Sigmoid colon (tissue), 7 donors: ENCODE measurements around the gene POPDC2. TPM values are rescaled to one million over a fixed set of nuclear protein-coding genes. Genes with fewer than 3 reads are reported as not detected.

ENCODE experiments used
- DNase-seq: peaks from one replicate; pipeline ENCODE4 v3.0.0-alpha.2; 2019
- H3K27ac ChIP-seq, 4 donors: fragments of 200-600 bp; sonication (generic); one replicate each; pipeline ENCODE4 v1.5.1; 2016 to 2019; ENCODE audit warnings: mild to moderate bottlenecking in 1 of 4
- H3K27me3 ChIP-seq, 3 donors: fragments of 200-600 bp; sonication (generic); one replicate each; pipeline ENCODE4 v1.5.1; 2019; ENCODE audit warnings: mild to moderate bottlenecking in 1 of 3
- H3K36me3 ChIP-seq, 4 donors: fragments of 200-600 bp; sonication (generic); one replicate each; pipeline ENCODE4 v1.5.1; 2016 to 2019
- H3K4me1 ChIP-seq, 4 donors: fragments of 200-600 bp; sonication (generic); one replicate each; pipeline ENCODE4 v1.5.1; 2017 to 2019
- H3K4me3 ChIP-seq, 4 donors: fragments of 200-600 bp; sonication (generic); one replicate each; pipeline ENCODE4 v1.5.1; 2017 to 2019; ENCODE audit warnings: mild to moderate bottlenecking in 2 of 4, moderate library complexity in 1 of 4
- H3K9me3 ChIP-seq, 4 donors: fragments of 200-600 bp in 3 of 4; sonication (generic) in 3 of 4; one replicate each; pipeline versions ENCODE4 v1.5.1 to v1.6.1; 2013 to 2019
- EP300 ChIP-seq, 4 donors: sonication (generic); formaldehyde crosslinking; IDR thresholded peaks; one replicate each; pipeline ENCODE4 v1.6.1; 2017; ENCODE audit warnings: antibody characterized with exemption in 4 of 4
- POLR2A ChIP-seq, 2 donors: fragments of 450-650 bp; IDR thresholded peaks; one replicate each; pipeline ENCODE4 v1.6.1; 2016; ENCODE audit warnings: antibody characterized with exemption in 2 of 2, mild to moderate bottlenecking in 2 of 2, moderate library complexity in 2 of 2
- POLR2AphosphoS5 ChIP-seq, 4 donors: sonication (generic); formaldehyde crosslinking; IDR thresholded peaks; one replicate each; pipeline ENCODE4 v1.6.1; 2017; ENCODE audit warnings: antibody characterized with exemption in 4 of 4
- WGBS, 2 donors: extraction: QIAGEN DNeasy Blood & Tissue Kit; methylation state at CpG; one replicate each; pipeline ENCODE4 v1.1.7; 2013; 5-methylcytosine and 5-hydroxymethylcytosine counted together
- intact Hi-C: fragments of 100-400 bp; cut with DNase I; formaldehyde crosslinking; loops from one replicate; pipeline ENCODE4 v1.15.1; 2023
- polyA plus RNA-seq, 3 donors: library from polyadenylated mRNA; stranded (reverse); fragments of 200-250 nt; gene quantifications; one replicate each; pipeline ENCODE4 v1.2.3, GENCODE V29; 2013
- total RNA-seq, 4 donors: library from RNA; depleted of rRNA; stranded (reverse); fragments of >200 nt; gene quantifications; one replicate each; pipeline ENCODE4 v1.1.0, GENCODE V29; 2016
- TF ChIP-seq, protein P1 (sequence below), 4 experiments: fragments of 450-650 bp in 3 of 4; fragments of 200-600 bp in 1 of 4; IDR thresholded peaks; one replicate each; pipeline ENCODE4 v1.5.1; 2016 to 2019; ENCODE audit warnings: antibody characterized with exemption in 4 of 4, mild to moderate bottlenecking in 3 of 4, moderate library complexity in 2 of 4
- donor health status: healthy with polysubstance abuse.
- donor health status: Bipolar disorder and iron deficiency.
- donor health status: healthy.

Gene POPDC2
- total and polyA plus RNA-seq, 7 donors: 1.2 to 203 (median 86.6) TPM

DNA sequence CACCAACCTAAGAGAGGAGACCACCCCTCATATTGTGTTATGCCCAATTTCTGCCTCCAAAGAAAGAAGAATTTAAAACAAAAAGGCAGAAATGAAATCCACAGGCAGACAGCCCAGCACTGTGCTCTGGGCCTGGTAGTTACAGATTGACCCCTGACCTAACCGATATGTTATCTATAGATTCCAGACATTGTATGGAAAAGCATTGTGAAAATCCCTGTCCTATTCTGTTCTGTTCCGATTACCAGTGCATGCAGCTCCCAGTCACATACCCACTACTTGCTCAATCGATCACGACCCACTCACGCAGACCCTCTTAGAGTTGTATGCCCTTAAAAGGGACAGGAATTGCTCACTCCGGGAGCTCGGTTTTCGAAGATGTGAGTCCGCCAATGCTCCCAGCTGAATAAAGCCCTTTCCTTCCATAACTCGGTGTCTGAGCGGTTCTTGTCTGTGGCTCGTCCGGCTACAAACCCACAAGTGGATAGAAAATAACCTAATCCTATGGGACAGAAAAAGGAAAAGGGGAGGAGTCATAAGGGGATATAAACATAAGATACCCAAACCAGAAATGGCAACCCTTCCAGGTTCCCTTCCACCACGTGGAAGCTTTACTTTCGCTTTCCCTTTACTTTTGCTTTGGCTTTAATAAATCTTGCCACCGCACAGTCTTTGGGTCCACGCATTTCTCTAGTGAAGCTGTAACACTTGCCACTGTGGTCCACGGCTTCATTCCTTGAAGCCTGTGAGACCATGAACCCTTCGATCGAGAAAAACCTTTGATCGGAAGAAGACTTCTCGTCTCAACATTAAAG, 40.7 kb upstream of the POPDC2 start:
- 90% methylated on average over 22 of the region's 22 CpGs for WGBS, 2 donors
- Histone ChIP-seq H3K27ac (no peak overlapping the region), H3K4me1 (peaks cover 0 to 17% (median 13%) of the 10 kb centered on the region in 4 donors), H3K4me3 (no peak overlapping the region), H3K27me3 (no peaks in the 10 kb centered on the region), H3K36me3 (no peaks in the 10 kb centered on the region), H3K9me3 (no peaks in the 10 kb centered on the region)
- intact Hi-C loops: loop anchor here (10.0 kb wide), 2 partner anchors 394 to 854 kb away; partner anchors contain the start of gene GSK3B
- no peak for DNase-seq
- TF ChIP-seq POLR2A (IDR thresholded peaks at IDR 0.05) (no peak), POLR2AphosphoS5 (IDR thresholded peaks at IDR 0.05) (no peak), EP300 (IDR thresholded peaks at IDR 0.05) (no peak)
- TF ChIP-seq, protein P1, sequence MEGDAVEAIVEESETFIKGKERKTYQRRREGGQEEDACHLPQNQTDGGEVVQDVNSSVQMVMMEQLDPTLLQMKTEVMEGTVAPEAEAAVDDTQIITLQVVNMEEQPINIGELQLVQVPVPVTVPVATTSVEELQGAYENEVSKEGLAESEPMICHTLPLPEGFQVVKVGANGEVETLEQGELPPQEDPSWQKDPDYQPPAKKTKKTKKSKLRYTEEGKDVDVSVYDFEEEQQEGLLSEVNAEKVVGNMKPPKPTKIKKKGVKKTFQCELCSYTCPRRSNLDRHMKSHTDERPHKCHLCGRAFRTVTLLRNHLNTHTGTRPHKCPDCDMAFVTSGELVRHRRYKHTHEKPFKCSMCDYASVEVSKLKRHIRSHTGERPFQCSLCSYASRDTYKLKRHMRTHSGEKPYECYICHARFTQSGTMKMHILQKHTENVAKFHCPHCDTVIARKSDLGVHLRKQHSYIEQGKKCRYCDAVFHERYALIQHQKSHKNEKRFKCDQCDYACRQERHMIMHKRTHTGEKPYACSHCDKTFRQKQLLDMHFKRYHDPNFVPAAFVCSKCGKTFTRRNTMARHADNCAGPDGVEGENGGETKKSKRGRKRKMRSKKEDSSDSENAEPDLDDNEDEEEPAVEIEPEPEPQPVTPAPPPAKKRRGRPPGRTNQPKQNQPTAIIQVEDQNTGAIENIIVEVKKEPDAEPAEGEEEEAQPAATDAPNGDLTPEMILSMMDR (IDR thresholded peaks at IDR 0.05): no peak

DNA sequence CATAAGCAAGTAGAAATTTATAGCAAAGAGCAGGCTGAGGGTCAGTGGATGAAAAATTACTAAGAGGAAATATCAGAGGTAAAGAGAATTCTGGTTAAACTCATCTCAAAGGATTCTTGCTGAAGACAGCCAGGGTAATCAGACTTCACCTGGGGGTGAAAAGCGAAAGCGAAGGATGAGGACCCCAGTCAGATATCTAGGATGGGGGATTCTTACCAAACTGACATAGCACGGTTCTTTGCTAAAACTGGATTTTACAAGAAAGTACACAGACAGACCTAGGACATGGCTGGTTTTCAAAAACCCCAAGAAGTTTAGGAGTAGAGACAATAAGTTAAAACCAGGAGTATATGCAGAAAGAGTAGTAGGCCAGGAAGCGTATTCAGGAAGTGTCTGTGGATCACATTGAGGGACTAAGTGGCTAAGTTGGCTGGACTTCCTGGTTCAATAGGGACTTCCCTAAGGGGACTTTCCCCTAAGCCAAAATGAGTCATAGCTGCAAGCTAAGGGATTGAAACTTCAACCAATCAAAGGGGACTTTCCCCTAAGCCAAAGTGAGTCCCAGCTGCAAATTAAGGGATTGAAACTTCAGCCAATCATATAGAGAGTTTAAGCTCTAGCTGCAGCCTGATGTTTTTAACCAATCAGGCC, 40.0 kb upstream of the POPDC2 start:
- intact Hi-C loops: loop anchor here (10.0 kb wide), 2 partner anchors 394 to 854 kb away; partner anchors contain the start of gene GSK3B
- no peak overlapping the region for H3K27ac ChIP-seq
- H3K4me1 ChIP-seq: peaks cover 0 to 17% (median 13%) of the 10 kb centered on the region in 4 donors
- H3K27me3 ChIP-seq: no peaks in the 10 kb centered on the region
- H3K9me3 ChIP-seq: no peaks in the 10 kb centered on the region
- WGBS, 2 donors: 83 to 88% methylated on average over 4 of the region's 4 CpGs
- TF ChIP-seq, protein P1 (IDR thresholded peaks at IDR 0.05): no peak
- TF ChIP-seq POLR2A (IDR thresholded peaks at IDR 0.05): no peak
- no peak for TF ChIP-seq POLR2AphosphoS5 (IDR thresholded peaks at IDR 0.05)
- TF ChIP-seq EP300 (IDR thresholded peaks at IDR 0.05): no peak
- H3K36me3 ChIP-seq: no peaks in the 10 kb centered on the region
- no peak for DNase-seq
- no peak overlapping the region for H3K4me3 ChIP-seq

- no peak for DNase-seq
- intact Hi-C loops: no loop called here
- Histone ChIP-seq H3K27ac (no peak overlapping the region), H3K36me3 (no peaks in the 10 kb centered on the region), H3K4me1 (peaks cover 0 to 4% (median 1%) of the 10 kb centered on the region in 4 donors), H3K9me3 (no peaks in the 10 kb centered on the region), H3K4me3 (no peak overlapping the region), H3K27me3 (no peaks in the 10 kb centered on the region)
- WGBS, 2 donors: 79 to 82% methylated on average over 5 of the region's 5 CpGs
- TF ChIP-seq POLR2AphosphoS5 (IDR thresholded peaks at IDR 0.05) (no peak), POLR2A (IDR thresholded peaks at IDR 0.05) (no peak), EP300 (IDR thresholded peaks at IDR 0.05) (no peak)
- TF ChIP-seq, protein P1 (IDR thresholded peaks at IDR 0.05): no peak
Observed at GRCh38 chr3:119697394-119697793, 37.0 kb upstream of the POPDC2 start.

DNA sequence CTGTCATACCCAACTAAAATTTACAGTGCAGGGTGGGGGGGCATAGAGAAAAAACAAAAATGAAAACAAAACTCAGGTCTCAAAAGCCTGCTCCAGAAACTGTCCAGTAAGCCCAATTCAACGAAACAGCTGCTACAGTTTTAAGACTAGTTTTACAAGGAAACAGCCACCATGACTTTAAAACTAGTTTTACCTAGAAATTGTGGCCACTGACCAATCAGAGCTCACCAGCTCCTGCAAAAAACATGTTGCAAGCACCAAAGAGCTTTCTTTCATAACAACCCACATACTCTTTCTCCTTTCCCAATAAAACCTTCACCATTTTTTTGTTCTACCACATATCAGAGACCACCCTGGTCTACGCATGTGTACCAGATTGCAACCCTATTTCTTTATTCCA, 35.1 kb upstream of the POPDC2 start:
- Histone ChIP-seq H3K27ac (no peak overlapping the region), H3K4me1 (no peaks in the 10 kb centered on the region), H3K27me3 (no peaks in the 10 kb centered on the region), H3K9me3 (no peaks in the 10 kb centered on the region), H3K4me3 (no peak overlapping the region), H3K36me3 (no peaks in the 10 kb centered on the region)
- no peak for DNase-seq
- TF ChIP-seq, protein P1 (IDR thresholded peaks at IDR 0.05): no peak
- TF ChIP-seq POLR2AphosphoS5 (IDR thresholded peaks at IDR 0.05) (no peak), POLR2A (IDR thresholded peaks at IDR 0.05) (no peak), EP300 (IDR thresholded peaks at IDR 0.05) (no peak)
- intact Hi-C loops: no loop called here
- 92 to 93% methylated on average over 2 of the region's 2 CpGs for WGBS, 2 donors
